GM11168 (cell line): Measurements from ENCODE around the gene UBE2L3.
"Not testable (repeated sequence)": the region's sequence is repeated elsewhere in the genome, so short reads cannot be mapped to it uniquely, and the experiment has no call there.

Experiments
- in situ Hi-C: fragments of 300-500 bp; cut with MboI; formaldehyde crosslinking; loops from one replicate; pipeline ENCODE4 v1.12.0; 2022; ENCODE audit warnings: low sequenced_read_pairs; ENCODE audit not compliant: unreplicated experiment

Gene UBE2L3

DNA sequence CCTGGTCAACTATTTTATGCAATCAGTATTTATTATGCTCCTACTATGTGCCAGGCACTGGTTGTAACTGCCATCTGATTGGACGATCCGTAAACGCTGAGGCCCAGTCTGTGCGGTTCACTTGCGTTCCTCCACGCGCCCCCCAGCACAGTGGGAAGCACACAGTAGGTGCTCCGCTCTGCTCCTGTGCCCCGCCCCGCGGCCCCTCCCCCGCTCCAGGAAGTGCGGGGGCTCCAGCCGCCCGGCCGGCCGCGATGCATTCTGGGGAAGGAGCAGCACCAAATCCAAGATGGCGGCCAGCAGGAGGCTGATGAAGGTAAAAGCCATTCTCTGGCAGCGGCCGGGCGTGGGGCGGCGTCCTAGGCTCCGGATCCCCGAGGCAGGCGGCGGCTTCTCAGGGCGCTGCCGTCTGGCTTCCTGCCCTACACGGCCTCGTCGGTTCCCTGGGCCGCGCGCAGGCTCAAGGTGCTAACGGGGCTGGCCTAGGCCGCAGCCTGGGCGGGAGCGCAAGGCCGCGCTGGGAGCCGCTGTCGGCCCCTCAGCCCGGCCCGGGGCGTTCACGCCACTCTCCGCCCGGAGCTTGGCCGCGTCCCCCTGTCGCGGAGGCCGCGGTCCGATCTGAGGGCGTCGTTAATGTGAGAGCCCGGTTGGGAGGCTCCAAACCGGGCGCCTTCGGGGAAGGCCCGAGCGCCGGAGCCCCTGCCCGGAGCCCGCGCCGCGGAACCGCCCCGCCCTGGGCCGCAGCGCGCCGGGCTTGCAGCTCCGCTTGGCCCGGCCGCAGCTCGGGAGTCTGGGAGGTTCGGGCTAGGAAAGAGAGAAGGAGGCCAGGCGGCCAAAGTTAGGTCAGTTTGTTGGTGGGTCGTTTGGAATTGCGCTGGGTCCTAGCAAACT, at the start of gene UBE2L3:
TSS of gene UBE2L3 (plus strand) at position 259 of the 891 bp plus-strand sequence. CDS start at position 290, 31 bp downstream.
- in situ Hi-C loops: loop anchor here (25.0 kb wide), 1 partner anchor 180 kb away; the partner anchor contains the start of gene RIMBP3B

DNA sequence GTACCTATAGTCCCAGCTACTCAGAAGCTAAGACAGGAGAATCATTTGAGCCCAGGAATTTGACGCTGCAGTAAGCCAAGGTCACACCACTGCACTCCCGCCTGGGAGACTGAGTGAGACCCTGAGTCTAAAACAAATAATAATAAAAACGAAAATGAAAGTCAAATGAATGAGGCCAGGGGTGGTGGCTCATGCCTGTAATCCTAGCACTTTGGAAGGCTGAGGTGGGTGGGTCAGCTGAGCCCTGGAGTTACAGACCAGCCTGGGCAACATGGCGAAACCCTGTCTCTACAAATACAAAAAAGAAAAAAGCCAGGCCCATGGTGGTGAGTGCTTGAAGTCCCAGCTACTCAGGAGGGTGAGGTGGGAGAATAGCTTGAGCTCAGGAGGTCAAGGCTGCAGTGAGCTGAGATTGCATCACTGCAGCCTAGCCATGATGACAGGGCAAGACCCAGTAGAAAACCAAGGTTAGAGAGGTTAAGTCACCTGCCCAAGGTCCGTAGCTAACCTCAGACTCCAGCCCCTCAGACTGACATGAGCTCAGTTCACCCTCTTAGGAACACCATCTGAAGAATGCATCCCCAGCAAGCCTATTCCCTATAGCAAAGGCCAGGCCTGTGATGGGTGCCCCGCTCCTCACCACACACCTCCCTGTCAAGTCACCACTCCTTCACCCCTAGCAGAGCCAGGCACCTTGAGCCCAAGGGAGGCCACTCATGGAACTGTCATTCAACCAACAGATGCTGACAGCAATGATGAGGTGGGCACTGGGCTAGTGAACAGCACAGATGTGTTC, 40.6 kb upstream of the UBE2L3 start:
- in situ Hi-C loops: not testable (repeated sequence)

DNA sequence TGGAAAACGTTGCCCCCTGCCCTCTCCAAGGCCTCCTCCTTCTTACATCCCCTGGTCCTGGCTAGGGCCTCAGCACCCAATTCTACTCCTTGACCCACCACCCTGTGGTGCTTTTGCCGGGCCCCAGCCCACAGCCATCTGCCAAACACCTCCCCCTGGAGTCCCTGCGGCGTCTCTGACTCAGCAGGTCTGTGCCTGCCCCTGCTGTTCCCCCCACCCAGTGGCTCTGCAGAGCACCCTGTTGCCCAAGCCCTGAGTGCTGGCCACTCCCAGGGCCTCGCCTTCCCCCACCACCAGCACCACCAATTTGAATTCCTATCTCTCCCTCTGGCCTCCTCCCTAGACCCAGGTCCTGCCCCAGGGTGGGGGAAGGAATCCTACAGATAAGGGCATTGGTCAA, 36.0 kb upstream of the UBE2L3 start:
- in situ Hi-C loops: not testable (repeated sequence)

DNA sequence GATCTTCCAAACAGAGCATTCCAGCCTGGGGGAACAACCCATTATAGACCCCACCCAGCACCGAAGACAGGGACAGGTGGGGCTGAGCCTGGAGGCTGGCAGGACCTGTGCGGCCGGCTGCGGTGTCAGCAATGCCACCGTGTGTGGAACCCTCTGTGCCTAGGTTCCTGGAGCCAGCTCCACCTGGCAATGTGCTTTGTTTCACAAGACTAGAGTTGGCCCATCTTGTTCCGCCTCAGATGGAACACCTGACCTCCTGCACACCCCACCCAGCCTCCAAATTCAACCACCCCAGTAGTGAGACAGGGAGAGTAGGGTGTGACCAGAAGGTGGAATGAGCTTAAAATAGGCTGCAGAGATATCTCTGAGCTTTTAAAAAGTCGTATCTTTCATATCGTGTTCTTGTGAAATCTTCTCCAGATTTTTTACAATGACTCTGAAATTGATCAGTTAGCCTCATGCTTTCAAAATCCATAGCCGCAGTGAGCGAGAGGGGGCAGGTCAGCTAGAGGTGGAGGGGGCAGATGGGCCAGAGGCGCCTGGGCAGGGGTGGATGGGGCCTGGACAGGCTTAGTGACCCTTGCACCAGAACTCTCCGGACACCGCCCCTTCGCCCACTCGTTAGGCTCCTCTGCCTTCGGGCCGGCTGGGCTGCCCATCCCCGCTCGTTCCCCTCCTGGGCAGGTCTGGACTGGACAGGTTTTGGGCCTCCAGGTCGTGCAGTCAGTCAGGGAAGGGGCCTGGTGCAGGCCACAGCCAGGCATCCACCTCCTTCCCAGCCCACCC, 34.5 kb upstream of the UBE2L3 start:
- in situ Hi-C loops: not testable (repeated sequence)

DNA sequence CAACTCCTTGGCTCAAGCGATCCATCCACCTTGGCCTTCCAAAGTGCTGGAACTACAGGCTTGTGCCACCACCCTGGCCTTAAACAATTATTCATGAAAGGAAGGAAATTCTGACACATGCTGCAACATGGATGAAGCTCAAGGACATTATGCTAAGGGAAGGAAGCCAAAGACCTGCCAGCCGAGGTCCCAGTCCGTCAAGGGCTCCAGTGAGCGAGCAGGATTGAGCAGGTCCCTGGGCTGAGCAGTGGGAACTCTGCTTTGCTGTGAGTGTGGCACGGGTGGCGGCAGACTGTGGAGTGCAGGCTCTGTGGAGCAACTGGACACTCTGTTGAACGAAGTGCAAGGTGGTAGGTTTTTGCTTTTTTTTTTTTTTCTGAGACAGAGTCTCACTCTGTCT, 27.7 kb upstream of the UBE2L3 start:
- in situ Hi-C loops: not testable (repeated sequence)

DNA sequence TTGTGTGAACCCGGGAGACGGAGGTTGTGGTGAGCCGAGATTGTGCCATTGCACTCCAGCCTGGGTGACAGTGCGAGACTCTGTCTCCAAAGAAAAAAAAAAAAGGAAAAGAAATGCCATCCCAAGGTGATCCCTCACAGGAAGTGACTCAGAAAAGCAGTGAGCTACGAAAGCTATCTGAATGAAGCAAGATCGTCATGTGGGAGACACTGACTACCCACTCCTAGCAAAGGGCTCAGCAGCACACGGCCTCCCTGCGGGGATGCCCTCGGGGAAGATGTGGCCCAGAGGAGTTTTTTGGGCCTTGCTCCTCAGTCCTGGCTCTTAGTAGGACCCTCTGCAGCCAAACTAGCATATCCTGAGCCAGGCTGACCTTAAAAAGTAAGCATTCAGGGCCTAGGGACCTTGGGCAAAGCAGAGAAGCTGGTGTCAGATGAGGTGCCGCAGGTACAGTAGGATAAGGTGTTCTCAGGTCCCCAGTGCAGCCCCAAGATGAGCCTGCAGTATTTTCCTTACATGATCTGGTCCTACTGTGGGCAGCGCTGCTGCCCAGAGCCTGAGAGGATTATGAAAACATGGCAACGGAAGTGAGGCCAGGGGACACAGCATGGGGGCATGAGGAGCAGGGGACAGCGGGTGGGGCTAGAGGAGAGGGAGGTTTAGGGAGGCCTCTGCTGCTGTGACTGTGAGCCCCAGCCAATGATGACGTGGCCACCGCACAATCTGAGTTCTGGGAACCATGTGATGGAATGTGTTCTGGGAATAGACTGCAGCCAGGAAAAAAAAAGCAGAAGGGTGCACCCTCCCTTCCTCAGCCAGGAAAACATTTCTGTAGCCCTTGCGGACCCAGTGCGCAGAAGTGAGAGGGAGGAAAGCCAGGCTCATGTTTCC, 22.8 kb upstream of the UBE2L3 start:
- in situ Hi-C loops: not testable (repeated sequence)

DNA sequence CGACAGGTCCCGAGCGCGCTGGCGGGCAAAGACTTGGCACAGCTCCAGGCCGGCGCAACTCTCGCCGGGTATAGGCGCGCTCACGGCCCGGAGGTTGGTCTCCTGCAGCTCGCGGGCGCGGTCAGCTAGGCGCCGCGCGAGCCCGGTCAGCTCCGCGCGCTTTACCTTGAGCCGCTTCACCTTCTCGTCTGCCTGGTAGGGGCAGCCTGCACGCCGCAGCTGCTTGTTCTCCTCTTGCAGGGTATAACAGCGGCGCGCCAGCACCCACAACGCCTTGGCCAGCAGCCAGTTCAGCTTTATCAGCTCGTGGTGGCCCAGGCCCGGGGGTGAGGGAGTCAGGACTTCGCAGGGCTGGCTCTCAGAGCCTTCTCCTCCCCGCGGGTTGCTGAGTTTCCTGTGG, 18.0 kb upstream of the UBE2L3 start:
- in situ Hi-C loops: not testable (repeated sequence)

DNA sequence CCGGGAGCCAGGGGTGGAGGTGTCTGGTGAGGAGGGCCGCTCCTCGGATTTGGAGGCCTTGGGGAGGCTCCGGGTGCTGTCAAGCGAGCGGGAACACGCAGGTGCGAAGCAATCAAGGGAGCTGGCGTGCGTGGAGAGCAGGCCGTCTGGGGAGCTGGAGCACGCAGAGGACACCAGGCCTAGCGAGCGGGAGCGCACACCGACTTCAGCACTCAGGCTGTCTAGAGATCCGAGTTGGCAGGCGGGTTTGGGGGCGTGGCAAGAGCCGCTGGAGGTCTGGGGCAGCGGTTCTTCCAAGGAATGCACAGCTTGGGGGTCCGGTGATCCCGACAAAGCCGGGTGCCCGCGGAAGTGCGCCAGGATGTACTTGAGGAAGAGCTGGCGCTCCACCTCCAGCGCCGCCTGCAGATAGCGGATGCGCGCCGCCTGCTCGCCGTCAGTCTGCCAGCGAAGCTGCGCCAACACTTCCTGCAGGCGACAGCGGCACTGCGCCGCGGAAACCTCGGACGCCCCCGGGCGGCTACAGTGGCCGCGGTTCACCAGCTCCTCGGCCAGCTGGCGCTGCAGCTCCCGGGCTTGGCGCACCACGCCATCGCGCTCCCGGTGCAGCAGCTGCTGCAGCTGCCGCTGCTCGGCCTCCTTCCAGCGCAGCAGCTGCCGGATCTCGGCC, 17.4 kb upstream of the UBE2L3 start:
- in situ Hi-C loops: loop anchor here (25.0 kb wide), 1 partner anchor 163 kb away; the partner anchor contains the start of gene RIMBP3B

DNA sequence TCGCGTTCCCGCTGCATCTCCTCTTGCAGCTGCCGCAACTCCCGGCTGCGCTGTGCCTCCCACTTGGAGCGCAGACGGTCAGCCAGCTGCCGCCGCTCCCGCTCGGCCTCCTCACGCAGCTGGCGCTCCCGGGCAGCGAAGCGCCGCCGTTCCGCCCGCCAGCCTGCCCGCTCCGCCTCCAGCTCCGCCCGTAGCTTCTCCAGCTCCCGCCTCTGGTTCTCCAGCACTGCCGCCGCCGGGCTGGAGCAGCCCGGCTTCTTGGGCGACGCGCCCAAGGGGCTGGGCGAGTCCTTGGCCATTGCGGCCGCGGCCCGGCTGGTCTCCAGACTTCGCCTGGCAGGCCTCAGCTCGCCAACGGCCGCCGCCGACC, 16.9 kb upstream of the UBE2L3 start:
- in situ Hi-C loops: loop anchor here (25.0 kb wide), 1 partner anchor 163 kb away; the partner anchor contains the start of gene RIMBP3B

DNA sequence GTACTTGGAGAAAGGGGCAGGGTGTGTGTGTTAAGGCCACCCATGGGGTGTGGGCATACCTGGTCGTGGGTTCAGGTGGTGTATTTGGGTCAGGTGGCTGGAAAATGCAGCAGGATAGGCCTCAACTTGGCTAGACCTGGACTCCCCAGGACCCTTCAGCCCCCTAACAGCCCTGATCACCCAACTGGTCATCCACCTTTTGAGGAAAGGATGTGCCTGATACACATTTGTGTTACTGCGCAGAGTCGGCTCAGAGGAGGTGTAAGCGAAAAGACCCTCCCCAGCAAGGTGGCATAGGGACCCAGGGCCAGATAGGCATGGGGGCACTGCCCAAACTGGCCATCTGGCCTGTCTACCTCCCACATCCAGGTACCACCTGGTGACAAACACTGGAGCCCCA, 16.2 kb upstream of the UBE2L3 start, which contains the start of gene RIMBP3C:
TSS of gene RIMBP3C (minus strand) at position 101 of the 400 bp plus-strand sequence. CDS start 485 bp downstream, outside the sequence.
- in situ Hi-C loops: loop anchor here (25.0 kb wide), 1 partner anchor 164 kb away; the partner anchor contains the start of gene RIMBP3B

DNA sequence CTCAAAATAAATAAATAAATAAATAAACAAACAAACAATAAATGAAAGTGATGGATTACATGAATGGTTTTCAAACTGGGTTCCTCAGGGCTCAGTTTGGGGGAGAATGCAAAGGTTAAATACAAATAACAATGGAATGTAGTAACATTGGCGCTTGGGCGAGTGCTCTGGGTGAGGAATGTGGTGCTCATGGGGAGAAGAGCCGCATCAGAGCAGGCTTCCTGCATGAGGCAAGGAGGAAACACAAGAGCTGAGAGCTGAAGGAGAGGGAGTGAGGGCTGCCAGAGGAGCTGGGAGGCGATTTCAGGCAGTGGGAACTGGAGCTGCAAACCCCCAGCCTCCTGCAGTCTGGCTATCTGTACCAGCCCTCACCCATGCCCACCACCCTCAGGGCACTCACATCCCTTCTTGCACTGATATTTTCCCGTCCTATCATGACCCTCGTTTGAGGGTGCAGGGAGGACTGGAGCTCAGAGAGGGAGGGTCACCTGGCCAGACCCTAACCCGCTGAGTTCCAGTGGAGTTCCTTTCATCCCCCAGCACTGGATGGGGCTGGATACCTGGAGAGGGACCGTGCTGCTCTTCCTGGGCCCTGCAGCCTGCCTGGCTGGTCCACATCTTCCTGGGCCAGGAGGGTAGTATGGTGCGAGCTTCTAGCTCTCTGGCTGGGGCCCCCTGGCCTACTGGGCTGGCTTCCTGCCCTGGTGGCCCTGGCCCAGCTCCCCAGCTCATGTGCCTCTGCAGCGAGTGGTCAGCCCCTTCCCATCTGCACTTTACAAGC, 8.0 kb upstream of the UBE2L3 start:
- in situ Hi-C loops: loop anchor here (25.0 kb wide), 1 partner anchor 172 kb away; the partner anchor contains the start of gene RIMBP3B

DNA sequence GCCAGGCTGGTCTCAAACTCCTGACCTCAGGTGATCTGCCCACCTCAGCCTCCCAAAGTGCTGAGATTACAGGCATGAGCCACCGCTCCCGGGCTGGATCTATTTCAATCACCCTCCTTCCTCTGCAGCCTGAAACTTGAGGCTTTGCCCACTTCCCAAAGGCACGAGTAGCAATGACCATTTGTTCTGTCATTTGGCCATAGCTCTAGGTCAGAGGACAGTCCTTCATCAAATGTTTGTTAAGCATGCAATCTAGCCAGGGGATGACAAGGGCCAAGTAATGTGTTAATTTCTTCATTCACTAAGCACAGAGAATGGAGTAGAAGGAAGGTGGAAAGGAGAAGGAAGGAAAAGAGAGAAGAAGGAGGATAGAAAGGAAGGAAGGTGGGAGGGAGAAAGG, 6.9 kb upstream of the UBE2L3 start:
- in situ Hi-C loops: loop anchor here (25.0 kb wide), 1 partner anchor 173 kb away; the partner anchor contains the start of gene RIMBP3B

DNA sequence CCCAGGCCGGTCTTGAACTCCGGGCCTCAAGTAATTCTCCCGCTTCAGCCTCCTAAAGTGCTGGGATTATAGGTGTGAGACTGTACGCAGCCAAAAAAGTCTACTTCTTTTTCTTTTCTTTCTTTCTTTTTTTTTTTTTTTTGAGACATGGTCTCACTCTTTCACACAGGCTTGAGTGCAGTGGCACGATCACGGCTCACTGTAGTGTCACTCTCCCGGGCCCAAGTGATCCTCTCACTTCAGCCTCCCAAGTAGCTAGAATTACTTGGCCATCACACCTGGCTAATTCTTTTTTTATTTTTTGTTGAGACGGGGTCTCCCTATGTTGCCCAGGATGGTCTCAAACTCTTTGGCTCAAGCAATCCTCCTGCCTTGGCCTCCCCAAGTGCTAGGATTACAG, 3.6 kb upstream of the UBE2L3 start:
- in situ Hi-C loops: loop anchor here (25.0 kb wide), 1 partner anchor 177 kb away; the partner anchor contains the start of gene RIMBP3B

DNA sequence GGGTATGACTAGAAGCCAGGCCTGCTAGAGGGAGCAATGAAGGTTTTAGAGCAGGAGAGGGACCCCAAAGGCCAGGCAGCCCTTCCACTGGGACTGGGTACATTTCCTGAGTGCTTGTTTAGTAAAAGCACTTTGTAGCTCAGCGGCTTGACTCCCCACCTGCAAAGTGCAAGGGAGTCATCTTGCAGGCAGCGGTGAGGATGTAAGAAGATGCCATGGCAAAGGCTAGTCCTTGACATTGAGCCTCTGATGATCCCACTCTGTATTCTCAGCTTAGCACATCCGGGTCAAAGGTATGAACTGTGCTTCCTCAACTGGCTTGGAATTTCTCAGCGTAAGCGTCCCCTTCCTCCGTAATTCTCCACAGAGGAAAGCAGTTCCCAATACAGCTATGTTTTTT, 3.1 kb upstream of the UBE2L3 start:
- in situ Hi-C loops: loop anchor here (25.0 kb wide), 1 partner anchor 177 kb away; the partner anchor contains the start of gene RIMBP3B

DNA sequence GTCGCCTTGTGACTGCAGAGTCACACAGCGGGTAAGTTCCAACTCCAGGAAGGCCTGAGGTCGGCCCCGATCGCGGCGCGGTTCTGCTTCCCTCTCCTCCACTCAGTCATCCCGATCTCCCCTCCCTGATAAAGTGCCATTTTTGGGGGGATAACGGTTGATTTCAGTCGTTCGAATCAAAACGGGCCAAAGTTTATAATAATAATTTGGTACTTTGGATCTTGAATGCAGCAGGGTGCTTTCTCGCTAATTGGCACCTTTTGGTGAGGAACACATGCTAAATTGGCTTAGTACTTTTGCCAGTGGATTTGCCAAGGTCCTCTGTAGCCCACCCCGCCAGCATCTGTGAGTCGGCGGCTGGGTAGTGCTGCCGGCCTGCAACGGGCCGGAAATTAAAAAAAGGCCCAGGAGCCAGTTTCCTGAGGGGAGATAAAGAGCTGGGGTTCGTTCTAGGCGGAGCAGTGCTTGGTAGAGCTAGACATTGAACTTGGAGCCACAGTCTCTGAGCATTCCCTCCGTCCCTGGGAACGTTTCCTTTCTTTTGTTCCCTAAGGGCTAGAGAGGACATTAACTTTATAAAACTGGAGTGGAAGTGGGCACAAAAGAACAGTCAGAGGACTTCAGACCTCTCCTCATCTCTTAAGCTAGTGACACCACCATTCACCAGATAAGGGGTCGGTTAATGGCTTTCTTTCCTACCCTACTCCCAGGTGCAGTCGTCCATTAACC, 997 bp downstream of the UBE2L3 start:
- in situ Hi-C loops: loop anchor here (25.0 kb wide), 1 partner anchor 181 kb away; the partner anchor contains the start of gene RIMBP3B

DNA sequence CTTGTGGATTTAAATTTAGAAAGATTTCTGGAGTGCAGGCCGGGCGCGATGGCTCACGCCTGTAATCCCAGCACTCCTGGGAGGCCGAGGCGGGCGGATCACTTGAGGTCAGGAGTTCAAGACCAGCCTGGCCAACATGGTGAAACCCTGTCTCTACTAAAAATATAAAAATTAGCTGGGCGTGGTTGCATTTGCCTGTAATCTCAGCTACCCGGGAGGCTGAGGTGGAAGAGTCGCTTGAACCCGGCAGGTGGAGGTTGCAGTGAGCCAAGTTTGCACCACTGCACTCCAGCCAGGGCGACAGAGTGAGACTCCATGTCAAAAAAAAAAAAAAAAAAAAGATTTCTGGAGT, 1.5 kb downstream of the UBE2L3 start:
- in situ Hi-C loops: loop anchor here (25.0 kb wide), 1 partner anchor 182 kb away; the partner anchor contains the start of gene RIMBP3B
